HEK293 (cell line): ENCODE data around the gene ZDHHC11.
A peak's percentile ranks its signal among the peaks of the same experiment; 100 is the strongest.

Experiments
- CTCF ChIA-PET: fragments of 350-600 bp; formaldehyde crosslinking; extraction: SDS; loops from one replicate; lab custom pipeline; 2021; ENCODE audit warnings: antibody characterized with exemption; lab: Yijun Ruan, JAX
- POLR2A ChIA-PET: fragments of 300-600 bp; formaldehyde crosslinking; extraction: SDS; loops from one replicate; lab custom pipeline; 2020; ENCODE audit warnings: antibody characterized with exemption, inconsistent platforms; lab: Yijun Ruan, JAX
- H3K27ac ChIP-seq: fragments of 200-500 bp; sonication (Bioruptor generic); 2 replicates; pipeline ENCODE4 v1.5.1; 2014; ENCODE audit warnings: low read depth, low read length, control low read depth, inconsistent platforms; ENCODE audit errors: extremely low read depth
- H3K36me3 ChIP-seq, 2 experiments: fragments of 200-500 bp in 1 of 2; sonication (Bioruptor generic) in 1 of 2; 1 replicate in 1 of 2; 2 replicates in 1 of 2; pipeline ENCODE4 v1.5.1; 2014 to 2017; ENCODE audit warnings: inconsistent platforms in 2 of 2, low read length in 2 of 2; ENCODE audit not compliant: control insufficient read depth in 2 of 2, insufficient read depth in 1 of 2
- H3K4me1 ChIP-seq: fragments of 200-500 bp; sonication (Bioruptor generic); 2 replicates; pipeline ENCODE4 v1.5.1; 2014; ENCODE audit warnings: mild to moderate bottlenecking, low read length, inconsistent platforms; ENCODE audit not compliant: control insufficient read depth, insufficient read depth
- H3K4me3 ChIP-seq: 2 replicates; pipeline ENCODE4 v1.5.1; 2011; ENCODE audit warnings: low read depth, mild to moderate bottlenecking, control low read depth, low read length, moderate library complexity
- H3K9me3 ChIP-seq: fragments of 200-500 bp; sonication (Bioruptor generic); 2 replicates; pipeline ENCODE4 v1.5.1; 2014; ENCODE audit warnings: low read depth, low read length, inconsistent platforms; ENCODE audit not compliant: control insufficient read depth, insufficient read depth
- FEZF1 ChIP-seq: fragments of 450-650 bp; formaldehyde crosslinking; IDR thresholded peaks from 2 replicates; pipeline ENCODE4 v1.5.1; 2016; ENCODE audit warnings: missing biosample characterization, missing genetic modification characterization
- KLF1 ChIP-seq: fragments of 450-650 bp; formaldehyde crosslinking; IDR thresholded peaks from 2 replicates; pipeline ENCODE4 v1.5.1; 2016; ENCODE audit warnings: missing biosample characterization, missing genetic modification characterization
- KLF16 ChIP-seq: fragments of 450-650 bp; formaldehyde crosslinking; IDR thresholded peaks from 2 replicates; pipeline ENCODE4 v1.5.1; 2017; ENCODE audit warnings: missing biosample characterization, missing genetic modification characterization
- SP7 ChIP-seq: fragments of 450-650 bp; formaldehyde crosslinking; IDR thresholded peaks from 2 replicates; pipeline ENCODE4 v1.5.1; 2016; ENCODE audit warnings: missing biosample characterization, missing genetic modification characterization
- TSHZ1 ChIP-seq: fragments of 450-650 bp; formaldehyde crosslinking; IDR thresholded peaks from 2 replicates; pipeline ENCODE4 v1.5.1; 2016; ENCODE audit warnings: missing biosample characterization, missing genetic modification characterization, borderline replicate concordance
- ZBTB44 ChIP-seq: fragments of 450-650 bp; IDR thresholded peaks from 2 replicates; pipeline ENCODE4 v1.5.1; 2018; ENCODE audit warnings: missing biosample characterization, mild to moderate bottlenecking, missing genetic modification characterization
- ZNF266 ChIP-seq: fragments of 450-650 bp; formaldehyde crosslinking; IDR thresholded peaks from 2 replicates; pipeline ENCODE4 v1.5.1; 2016; ENCODE audit warnings: missing biosample characterization, missing genetic modification characterization, low read depth
- ZNF280C ChIP-seq: fragments of 450-650 bp; formaldehyde crosslinking; IDR thresholded peaks from 2 replicates; pipeline ENCODE4 v1.5.1; 2016; ENCODE audit warnings: missing biosample characterization, missing genetic modification characterization
- ZNF391 ChIP-seq: fragments of 450-650 bp; formaldehyde crosslinking; IDR thresholded peaks from 2 replicates; pipeline ENCODE4 v1.5.1; 2016; ENCODE audit warnings: low read depth, missing biosample characterization, missing genetic modification characterization, borderline replicate concordance
- ZNF623 ChIP-seq: fragments of 450-650 bp; formaldehyde crosslinking; IDR thresholded peaks from 2 replicates; pipeline ENCODE4 v1.5.1; 2016; ENCODE audit warnings: missing biosample characterization, missing genetic modification characterization
- ZNF664 ChIP-seq: fragments of 450-650 bp; formaldehyde crosslinking; IDR thresholded peaks from 2 replicates; pipeline ENCODE4 v1.5.1; 2016; ENCODE audit warnings: missing biosample characterization, missing genetic modification characterization

ZDHHC11 gene

GRCh38 chr5:761854-762710 lies 88.7 kb downstream of the ZDHHC11 start:
- no peak for TF ChIP-seq ZNF623
- no peak for TF ChIP-seq TSHZ1
- no peak for TF ChIP-seq ZNF266
- no peak for TF ChIP-seq ZBTB44 (tag by site-specific recombination)
- peak; percentile 88 for TF ChIP-seq FEZF1 (tag by site-specific recombination)
- Histone ChIP-seq H3K27ac (no peak overlapping the region), H3K9me3 (no peaks in the 10 kb centered on the region), H3K4me1 (no peaks in the 10 kb centered on the region), H3K36me3 (peaks cover 0 to 13% of the 10 kb centered on the region in 2 experiments; a peak in 1 of 3 replicates), H3K4me3 (no peak overlapping the region)
- CTCF ChIA-PET: no interaction called here
- POLR2A ChIA-PET: no interaction called here

GRCh38 chr5:761059-761771 lies 89.6 kb downstream of the ZDHHC11 start:
- peaks cover 0 to 7% of the 10 kb centered on the region in 2 experiments; a peak in 1 of 3 replicates for H3K36me3 ChIP-seq
- no peak overlapping the region for H3K27ac ChIP-seq
- no peak overlapping the region for H3K4me3 ChIP-seq
- ChIA-PET CTCF (no interaction called here), POLR2A (no interaction called here)
- no peaks in the 10 kb centered on the region for H3K4me1 ChIP-seq
- H3K9me3 ChIP-seq: no peaks in the 10 kb centered on the region
- no peak for TF ChIP-seq ZNF664 (tag by site-specific recombination)
- no peak for TF ChIP-seq KLF16 (tag by site-specific recombination)
- TF ChIP-seq KLF1: no peak
- TF ChIP-seq ZNF391: no peak
- TF ChIP-seq SP7 (tag by site-specific recombination): no peak

DNA sequence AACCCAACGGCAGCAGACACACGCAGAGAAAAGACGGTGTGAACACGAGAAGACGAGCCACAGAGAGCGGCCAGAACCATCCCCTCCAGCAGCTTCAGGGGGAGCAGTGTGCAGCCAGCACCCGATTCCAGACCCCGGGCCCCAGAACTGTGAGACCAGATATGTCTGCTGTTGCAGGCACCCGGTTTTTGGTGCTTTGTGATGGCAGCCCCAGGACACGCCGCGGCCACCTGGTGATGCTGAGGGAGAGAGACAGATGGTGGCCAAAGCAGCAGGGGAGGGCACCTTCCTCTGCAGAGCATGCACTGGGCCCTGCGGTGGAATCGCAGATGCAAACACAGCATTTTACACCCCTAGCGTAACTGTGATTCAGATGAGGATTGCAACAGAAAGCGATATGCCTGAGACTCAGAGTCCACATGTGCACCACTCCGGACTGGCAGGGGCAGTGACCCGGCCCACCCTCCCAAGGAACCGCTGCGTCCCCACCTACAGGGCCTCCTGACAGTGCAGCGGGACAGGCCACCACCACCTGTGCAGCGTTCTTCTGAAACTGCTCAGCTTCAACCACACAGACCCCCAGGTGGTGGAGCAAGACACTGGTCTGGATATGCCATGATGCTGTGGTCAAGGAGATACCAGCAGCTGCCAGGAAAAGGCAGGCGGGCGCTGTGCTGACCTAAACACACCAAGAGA lies 90.3 kb downstream of the ZDHHC11 start:
- CTCF ChIA-PET: no interaction called here
- H3K27ac ChIP-seq: no peak overlapping the region
- no peak overlapping the region for H3K4me3 ChIP-seq
- TF ChIP-seq ZNF280C (tag by site-specific recombination): no peak
- no peaks in the 10 kb centered on the region for H3K4me1 ChIP-seq
- POLR2A ChIA-PET: no interaction called here
- H3K9me3 ChIP-seq: no peaks in the 10 kb centered on the region
- H3K36me3 ChIP-seq: peaks cover 0 to under 1% of the 10 kb centered on the region in 2 experiments; a peak in 1 of 3 replicates
